Measurements from ENCODE around the gene WFS1.

WFS1 gene, protein sequence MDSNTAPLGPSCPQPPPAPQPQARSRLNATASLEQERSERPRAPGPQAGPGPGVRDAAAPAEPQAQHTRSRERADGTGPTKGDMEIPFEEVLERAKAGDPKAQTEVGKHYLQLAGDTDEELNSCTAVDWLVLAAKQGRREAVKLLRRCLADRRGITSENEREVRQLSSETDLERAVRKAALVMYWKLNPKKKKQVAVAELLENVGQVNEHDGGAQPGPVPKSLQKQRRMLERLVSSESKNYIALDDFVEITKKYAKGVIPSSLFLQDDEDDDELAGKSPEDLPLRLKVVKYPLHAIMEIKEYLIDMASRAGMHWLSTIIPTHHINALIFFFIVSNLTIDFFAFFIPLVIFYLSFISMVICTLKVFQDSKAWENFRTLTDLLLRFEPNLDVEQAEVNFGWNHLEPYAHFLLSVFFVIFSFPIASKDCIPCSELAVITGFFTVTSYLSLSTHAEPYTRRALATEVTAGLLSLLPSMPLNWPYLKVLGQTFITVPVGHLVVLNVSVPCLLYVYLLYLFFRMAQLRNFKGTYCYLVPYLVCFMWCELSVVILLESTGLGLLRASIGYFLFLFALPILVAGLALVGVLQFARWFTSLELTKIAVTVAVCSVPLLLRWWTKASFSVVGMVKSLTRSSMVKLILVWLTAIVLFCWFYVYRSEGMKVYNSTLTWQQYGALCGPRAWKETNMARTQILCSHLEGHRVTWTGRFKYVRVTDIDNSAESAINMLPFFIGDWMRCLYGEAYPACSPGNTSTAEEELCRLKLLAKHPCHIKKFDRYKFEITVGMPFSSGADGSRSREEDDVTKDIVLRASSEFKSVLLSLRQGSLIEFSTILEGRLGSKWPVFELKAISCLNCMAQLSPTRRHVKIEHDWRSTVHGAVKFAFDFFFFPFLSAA

DNA sequence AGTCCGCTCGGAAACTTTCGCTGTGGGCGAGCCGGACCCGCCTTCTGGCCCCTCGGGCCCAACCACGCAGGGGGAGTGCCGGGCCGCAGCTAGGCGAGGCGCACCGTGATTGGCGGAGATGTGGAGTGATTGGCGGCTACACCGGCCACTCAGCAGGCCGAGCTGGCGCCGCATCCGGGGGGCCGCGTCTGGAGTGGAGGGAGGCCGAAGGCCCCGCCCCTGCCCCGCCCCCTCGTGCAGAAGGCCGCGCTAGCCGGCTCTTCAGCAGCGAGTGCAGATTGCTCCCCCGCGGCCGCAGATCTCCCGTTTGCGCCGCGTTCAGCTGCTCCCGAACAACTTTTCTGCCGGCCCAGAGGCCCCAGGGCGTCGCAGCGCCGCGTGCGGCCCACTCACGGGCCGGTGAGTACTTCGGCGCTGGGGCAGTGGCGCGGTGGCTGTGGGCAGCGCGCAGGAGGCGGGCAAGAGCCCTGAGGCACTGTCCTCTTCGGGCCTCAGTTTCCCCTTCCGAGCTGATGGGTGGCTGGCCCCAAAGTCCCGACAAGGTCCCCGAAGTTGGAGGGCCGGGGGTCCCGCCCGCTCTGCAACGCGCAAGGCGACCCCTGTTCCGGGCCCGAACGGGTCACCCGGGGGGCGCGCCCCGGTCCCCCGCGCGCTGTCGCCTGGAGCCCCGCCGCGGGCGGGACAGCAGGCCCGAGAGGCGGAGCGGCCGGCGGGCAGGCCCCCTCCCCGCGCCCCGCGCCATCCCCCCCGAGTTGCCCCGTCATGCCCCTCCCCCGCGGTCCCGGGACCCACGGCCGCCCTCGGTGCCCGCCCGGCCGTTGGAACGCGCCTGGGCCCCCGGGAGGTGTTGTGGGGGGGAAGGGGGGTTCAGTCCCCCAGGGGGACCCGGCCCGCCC is at the start of gene WFS1:
TSS of gene WFS1 (plus strand) at position 235 of the 896 bp plus-strand sequence. CDS start 7,606 bp downstream, outside the sequence.
- peak; percentile 95 to 96 for DNase-seq (ENCODE audit: low read depth in 1 of 2, low spot score in 1 of 2)

DNA sequence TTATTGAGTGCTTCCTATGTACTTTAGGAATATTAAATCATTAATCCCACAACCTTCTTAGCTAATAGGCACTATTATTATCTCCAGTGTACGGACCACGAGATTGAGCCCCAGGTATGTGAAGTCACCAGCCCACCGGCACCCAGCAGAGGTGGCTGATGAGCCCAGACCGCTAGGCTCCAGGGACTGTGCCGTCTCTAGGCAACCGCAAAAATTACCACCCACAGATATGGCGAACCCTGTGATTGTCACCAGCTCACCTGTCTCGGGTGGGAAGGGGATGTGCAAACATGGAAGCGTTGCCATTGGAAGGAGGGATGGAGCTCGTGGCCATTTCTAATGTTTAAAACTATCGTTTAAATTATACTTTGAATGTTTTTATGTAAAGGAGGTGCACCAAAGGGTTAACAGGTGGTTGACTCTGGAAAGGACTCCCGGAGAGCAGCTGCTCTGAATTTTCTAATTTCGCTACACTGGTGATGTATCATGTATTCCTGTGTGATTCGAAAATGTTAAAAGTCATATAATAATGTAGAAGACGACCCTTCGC is 48.3 kb upstream of the WFS1 start:
- DNase-seq (ENCODE audit: low read depth in 1 of 2, low spot score in 1 of 2): no peak

DNA sequence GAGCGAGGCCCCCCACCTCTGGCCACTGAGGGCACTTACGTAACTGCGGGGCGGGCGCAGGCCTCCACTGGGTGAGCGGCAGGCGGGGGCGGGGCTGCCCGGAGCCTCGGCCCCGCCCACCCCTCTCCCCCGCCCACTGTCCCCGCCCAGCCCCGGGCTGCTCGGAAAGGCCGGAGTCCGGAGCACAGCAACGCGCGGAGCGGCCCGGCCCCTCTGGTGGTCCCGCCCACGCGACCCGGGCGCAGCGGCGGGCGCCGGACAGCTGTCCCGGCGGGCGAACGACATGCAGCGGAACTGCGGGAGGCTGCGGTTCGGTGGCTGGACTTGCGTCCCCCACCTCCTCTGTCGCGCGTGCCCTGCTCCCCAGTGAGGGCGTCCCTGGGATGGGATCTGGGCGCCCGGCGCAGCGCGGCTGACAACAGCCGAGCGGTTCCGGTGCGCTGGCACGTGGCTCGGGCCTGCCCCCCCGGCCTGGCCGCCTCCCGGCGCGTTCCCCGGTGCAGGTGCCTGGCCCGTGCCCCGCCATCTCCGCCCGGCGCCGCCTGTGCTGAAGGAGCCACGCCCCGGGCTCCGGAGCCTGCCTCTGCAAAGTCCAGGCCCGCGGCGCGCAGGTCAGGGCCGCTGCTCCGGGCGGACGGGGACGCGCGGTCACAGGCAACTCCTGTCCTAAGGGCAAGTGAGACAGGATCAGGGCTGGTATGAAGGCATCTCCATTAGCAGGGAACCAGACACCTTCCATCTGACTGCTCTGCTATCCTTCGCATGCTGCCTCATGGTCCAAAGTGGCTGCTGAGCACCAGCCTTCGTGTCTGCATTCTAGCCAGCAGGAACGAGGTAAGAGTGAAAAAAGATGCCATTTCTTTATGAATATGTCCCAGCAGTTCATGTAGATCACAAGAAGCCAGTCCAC is 47.5 kb upstream of the WFS1 start:
- no peak for DNase-seq (ENCODE audit: low read depth in 1 of 2, low spot score in 1 of 2)

DNA sequence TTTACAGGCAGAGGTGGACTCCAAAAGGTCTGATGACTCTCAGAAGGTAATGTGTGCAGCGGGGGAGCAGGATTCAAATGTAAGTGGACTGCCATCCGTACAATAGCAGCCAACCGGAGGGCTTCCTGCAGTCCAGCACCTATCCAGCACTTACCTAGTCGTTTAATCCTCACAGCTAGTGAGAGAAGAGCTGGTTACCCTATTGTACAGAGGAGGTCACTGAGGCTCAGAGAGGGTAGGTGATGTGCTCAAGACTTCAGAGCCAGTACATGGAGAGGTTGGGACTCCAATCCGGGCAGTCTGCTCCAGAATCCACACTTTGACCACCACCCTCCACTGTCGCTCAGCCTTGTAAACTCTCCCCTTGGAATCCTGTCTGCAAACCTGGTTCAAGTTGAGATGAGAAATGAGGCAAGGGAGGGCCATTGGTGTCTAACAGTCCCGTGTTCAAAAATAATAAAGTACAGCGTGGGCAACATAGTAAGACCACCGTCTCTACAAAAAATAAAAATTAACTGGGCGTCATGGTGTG is 46.8 kb upstream of the WFS1 start:
- no peak for DNase-seq (ENCODE audit: low read depth in 1 of 2, low spot score in 1 of 2)

DNA sequence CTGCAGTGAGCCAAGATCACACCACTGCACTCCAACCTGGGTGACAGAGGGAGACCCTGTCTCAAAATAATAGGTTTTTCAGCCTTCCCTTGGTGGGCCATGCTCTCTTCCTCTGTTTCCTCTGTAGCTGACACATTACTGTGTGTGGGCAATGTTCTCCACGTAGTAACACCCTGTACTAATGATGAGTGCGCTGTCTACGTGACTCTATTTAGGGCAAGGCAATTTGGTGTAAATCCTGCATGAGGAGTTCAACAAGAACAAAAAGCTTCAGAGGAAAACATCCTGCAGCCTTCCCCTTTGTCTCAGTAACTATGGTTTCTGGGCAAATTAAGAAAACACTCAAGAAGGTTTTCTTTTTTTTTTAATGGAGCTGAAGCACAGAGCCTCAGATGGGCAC is 44.9 kb upstream of the WFS1 start:
- no peak for DNase-seq (ENCODE audit: low read depth in 1 of 2, low spot score in 1 of 2)

DNA sequence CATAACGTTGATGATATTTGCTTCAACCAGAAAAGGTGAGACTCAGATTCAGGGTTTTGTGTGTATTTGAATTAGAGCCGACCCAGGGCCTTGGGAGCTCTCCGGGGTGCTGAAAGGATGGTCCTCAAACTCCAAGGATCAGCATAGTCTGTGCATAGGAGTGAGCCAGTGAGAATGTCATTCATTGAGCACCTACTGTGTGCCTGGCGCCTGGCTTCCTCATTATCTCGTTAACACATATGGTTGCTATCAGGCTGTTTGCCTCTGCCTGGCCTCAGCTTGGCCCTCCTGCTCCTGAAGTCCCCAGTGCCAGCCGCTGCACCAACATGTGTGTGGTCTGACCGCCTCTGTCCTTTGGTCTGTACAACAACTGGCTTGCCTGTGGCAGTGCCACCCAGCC is 44.2 kb upstream of the WFS1 start:
- DNase-seq (ENCODE audit: low read depth in 1 of 2, low spot score in 1 of 2): no peak

DNA sequence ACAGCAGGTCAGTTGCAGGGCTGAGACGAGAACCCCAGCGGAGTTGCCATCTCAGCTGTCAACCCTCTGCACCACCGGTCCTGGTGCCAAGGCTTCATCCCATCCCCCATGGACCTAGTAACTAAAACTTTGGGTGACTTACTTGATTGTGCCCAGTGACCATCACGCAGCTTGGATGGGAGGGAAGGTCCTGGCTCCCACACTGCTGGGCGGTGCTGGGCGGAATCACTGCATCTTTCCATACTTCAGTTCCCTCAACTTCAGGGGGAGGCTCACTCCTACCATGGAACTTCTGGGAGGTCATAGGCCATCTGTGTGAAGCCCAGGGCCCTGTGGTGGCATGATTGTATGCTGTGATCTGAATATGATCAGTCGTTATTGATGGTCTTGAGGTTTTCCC is 43.1 kb upstream of the WFS1 start:
- no peak for DNase-seq (ENCODE audit: low read depth in 1 of 2, low spot score in 1 of 2)

DNA sequence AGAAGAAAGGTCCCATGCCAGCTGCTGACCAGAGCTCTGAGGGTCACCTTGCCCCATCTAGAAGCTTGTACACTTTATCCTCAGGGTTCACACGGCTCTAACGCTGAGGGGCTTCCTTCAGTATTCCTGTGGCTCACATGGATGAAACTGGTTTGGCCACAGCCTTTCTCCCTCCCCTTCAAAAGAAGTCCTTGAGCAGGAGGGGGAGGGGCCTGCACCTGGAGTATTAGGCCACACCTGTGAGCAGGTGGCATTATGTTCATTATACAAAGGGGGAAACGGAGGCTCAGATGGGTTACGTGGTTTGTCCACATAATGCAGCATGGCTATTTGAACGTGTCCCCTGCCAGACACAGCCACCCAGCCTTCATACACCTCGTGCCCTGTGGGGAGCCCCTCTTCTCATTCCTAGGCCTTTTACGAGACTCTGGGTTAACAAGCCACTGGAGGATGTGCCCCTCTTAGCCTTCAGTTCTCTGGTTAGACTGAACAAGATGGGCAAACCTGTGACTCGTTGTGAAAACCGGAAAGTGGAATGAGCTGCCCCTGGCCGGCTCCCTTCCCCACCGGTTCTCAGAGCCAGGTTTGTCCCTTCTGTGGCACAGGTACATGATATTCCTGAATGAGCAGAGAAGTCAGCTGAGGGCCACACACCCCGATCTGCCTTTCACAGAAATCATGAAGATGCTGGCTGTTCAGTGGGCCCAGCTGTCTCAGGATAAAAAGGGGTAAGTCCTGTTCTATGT is 42.1 kb upstream of the WFS1 start:
- no peak for DNase-seq (ENCODE audit: low read depth in 1 of 2, low spot score in 1 of 2)

DNA sequence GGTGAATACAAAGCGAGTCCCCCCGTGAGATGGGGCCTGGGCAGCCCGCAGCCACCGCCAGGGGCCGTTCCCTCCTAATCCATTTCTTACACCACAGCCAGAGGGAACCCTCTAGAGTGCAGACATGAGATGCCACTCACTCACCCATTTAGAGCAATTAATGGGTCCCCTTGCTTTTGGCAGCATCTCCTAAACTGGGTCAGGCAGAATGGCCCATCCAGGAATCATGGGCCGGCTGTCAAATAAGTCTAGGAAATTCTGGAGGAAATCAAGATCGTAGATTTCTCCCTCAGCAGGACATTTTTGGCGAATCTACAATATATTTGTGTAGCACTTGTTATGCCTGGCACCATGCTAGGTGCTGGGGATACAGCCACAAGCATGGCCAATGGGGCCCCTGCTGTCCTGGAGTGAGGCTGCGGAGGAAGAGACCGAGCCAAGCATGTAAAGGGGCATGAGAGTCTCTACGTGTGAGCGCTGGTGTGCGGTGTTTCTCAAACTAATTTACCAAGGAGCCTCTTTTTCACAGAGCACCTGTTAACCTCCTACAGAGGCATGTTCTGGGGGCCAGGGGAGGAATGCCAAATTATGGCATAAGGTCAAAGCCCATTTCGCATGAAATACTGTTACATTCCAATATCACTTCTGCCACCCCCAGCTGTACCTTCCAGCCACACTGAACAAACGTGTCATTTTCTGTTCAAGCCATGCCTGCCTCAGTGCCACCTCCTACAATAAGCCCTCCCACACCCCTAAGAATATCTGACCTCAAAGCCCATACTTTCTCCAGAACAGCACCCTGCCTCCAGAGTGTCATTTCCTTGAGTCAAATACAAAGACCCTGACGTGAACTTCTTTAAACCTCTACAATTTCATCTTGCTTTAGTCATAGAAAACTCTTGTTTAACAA is 41.2 kb upstream of the WFS1 start:
- no peak for DNase-seq (ENCODE audit: low read depth in 1 of 2, low spot score in 1 of 2)

DNA sequence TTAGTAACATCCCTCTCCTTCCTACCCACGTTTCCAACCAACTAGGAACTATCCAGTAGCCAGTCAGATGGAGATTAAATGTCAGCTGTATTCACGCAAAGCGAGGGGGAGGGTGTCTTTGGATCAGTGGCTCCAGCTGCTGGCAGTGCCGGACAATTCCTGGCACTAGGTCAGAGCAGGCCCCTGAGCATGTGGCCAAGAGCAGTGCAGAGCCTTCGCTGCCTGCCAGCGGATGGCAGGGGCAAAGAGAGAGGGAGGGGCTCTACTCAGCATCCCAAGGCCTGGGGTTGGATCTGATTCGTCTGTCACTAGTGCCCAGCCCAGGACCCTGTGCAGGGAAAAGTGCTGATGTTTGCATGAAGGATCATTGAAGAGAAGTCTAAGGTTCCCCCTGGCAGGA is 40.6 kb upstream of the WFS1 start:
- DNase-seq (ENCODE audit: low read depth in 1 of 2, low spot score in 1 of 2): no peak

DNA sequence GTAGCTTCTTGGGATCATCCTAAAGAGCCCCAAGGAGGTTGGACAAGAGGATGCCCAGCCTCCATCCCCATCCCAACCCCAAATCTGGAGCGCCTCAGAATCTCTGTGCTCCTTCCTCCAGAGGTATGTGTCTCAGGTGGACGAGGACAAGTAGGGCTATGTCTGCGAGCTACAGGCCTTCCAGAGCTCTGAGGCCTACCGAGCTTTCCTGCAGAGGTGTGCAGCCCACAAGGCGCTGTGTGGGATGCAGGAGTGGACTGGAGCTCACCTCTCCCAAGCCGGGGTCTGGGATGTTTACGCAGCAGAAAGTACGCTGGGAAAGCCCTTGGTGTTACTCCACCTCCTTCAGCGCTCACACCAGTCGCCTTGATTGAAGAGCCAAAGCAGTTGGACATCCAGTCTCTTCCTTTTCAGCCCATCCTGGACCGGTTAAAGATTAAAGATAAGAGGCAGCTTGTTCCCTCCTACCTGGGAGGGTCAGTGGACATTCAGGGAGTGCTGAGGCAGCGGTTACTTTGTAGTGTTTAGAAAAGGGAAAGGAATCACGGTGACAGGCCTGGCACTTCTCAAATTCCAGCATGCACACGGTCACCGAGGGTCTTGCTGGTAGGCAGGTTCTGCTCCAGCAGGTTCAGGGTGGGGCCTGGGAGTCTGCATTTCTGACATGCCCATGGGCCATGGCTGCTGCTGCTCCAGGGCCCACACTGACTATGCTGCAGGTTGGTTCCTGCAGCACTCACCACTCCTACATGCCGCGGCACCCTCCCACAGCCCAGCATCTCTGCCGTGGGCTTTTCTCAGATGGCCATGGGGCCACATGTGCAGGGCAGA is 39.8 kb upstream of the WFS1 start:
- no peak for DNase-seq (ENCODE audit: low read depth in 1 of 2, low spot score in 1 of 2)

DNA sequence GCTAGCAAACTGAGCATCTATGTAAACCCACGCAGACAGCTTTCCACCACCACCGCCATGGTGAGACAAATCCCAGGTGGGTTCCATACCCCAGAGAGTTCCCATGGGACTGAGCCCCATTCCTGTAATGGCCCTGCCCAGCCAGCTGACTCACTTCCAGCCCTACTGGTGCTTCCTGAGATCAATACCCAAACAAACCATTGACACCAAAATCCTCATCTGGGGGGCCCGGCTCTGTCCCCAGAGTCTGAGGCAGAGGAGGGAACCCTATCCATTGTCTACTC is 39.2 kb upstream of the WFS1 start:
- DNase-seq (ENCODE audit: low read depth in 1 of 2, low spot score in 1 of 2): no peak

DNA sequence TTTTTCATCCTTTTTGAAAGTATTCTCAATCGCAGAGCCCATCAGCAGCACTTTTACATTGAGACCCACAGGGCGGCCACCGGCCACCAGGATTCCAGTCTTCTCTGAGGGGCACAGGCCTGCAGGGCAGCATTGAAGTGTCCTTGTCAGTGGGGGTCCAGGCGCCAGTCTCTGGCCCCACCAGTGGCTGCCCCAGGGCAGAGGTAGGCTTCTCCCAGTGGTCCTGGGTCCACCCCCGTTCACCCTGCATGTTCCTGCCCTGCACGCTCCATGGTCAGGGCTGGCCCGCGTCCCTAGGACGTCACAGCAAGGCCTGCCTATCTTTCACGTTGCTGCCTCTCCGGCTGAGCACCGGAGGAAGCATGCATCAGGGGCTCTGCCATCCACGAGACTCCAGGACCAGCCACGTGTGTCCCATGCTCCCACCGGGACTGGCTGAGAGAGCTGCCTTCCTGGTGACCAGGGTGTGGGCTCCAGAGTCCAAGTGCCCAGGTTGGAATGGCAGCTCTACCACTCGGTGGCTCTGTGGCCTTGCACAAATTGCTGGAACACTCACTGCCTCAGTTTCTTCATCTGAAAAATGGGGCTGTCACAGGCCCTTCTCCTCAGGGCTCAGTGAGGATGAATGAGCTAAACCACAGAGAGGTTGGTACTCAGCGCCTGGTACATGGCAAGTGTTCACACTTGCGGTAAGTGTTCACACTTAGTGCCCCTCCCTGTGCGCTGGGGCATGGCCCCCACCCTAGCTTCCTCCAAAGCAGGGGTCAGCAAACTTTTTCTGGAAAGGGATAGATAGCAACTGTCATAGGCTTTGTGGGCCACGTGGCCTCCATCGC is 38.6 kb upstream of the WFS1 start:
- no peak for DNase-seq (ENCODE audit: low read depth in 1 of 2, low spot score in 1 of 2)

DNA sequence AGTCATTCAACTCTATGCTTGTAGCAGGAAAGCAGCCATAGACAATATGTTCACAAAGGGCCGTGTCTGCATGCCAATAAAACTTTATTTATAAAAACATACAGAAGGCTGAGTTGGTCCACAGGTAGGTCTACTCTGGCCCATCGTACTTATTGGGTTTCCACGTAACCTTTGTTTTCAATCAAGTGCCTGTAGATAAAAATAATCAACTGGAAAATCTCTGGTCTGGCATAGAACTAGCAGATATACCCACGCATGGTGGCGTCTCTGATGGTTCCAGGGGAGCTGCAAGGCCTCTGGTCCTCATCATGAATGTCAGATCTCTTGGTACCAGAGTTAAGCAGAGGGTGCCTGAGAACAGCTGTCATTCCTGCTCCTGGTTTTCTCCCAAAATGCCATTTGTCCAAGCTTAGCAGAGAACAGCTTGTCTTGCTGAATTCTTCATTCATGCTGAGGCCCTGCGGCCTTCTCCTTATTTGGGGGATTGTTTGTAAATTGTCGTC is 37.9 kb upstream of the WFS1 start:
- no peak for DNase-seq (ENCODE audit: low read depth in 1 of 2, low spot score in 1 of 2)

DNA sequence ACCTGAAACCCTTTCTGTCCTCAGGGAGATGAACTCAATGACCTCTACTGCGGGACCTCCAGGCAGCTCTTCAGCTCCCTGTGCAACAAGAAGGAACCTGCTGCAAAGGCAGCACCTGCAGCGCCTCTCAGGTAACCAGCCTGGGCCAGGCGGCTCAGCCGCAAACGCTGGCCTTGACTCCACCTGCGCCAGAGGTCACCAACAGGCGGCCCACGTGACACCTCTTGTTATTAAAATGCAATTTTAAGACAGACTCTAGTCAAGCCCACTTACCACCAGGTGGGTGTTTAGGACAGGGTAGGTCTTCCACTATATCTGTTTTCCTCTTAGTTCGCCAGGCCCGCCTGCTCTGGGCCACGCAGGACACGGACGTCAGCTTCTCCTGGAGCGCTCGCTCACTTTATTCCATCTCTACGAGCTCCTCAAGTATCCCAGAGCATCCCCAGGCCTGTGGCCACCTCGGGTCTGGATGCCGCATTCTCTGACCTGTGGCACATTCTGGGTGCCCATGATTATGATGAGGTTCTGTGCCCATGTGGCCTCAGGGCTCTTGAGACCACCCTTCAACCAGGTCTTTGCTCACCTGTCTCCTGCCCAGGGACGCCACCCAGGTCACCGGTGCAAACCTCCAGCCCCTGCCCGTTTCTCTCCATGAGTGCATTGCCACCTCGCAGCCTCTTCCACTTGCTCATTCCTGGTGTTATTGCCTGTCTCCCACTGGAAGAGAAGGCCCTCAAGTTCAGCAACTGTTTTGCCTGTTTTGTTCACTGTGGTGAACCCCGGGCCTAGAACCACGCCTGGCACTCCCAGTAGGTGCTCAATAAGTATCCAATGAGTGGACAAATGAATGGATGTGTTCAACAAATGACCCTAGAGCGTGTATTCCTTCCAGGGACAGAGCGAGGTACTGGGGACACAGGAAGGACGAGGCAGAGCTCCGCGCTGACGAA is 36.5 kb upstream of the WFS1 start:
- no peak for DNase-seq (ENCODE audit: low read depth in 1 of 2, low spot score in 1 of 2)
